Fibroblast of skin of left quadriceps (primary cell): ENCODE measurements around the gene AMZ2.
"Not testable (repeated sequence)": the region's sequence is repeated elsewhere in the genome, so short reads cannot be mapped to it uniquely, and the experiment has no call there.

ENCODE experiments used
- DNase-seq, 2 experiments: peaks; one replicate each; pipeline ENCODE4 v3.0.0-alpha.2; 2013; ENCODE audit warnings: low read depth in 2 of 2

Gene AMZ2

DNA sequence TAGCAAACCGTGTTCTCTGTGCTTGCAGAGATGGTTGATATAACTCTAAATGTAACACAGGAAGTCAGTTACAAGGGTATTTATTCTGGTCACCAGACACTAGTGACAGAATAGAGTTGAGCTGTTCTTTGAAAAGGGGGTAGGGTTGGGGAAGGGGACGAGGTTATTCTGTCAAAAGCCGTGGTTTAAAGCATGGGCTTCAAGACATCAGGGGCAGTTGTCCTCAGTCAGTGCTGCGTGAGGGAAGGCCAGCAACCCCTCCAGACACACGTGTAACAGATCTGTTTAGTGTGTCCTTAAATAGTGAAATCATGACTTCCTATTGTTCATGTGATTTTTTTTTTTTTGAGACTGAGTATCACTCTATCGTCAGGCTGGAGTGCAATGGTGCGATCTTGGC, 5.6 kb downstream of the AMZ2 start:
- DNase-seq = not testable (repeated sequence)

DNA sequence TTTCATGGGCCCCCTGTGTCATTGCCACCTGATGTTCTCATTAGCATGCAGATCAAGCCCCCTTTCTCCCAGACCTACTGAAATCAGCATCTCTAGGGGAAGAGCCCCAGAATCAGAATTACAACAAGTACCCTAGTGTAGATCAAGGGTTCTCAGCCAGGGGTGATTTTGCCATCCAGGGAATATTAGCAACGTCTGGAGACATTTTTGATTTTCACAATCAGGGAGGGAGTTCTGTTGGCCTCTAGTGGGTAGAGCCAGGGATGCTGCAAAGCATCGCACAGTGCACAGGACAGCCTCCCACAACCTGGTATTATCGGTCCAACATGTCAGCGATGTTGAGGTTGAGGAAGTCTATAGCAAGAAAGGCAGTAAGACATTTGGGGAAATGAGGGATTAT, 7.3 kb downstream of the AMZ2 start:
- no peak for DNase-seq

- DNase-seq = no peak
Measured at GRCh38 chr17:68255731-68256538, 8.1 kb downstream of the AMZ2 start.

DNA sequence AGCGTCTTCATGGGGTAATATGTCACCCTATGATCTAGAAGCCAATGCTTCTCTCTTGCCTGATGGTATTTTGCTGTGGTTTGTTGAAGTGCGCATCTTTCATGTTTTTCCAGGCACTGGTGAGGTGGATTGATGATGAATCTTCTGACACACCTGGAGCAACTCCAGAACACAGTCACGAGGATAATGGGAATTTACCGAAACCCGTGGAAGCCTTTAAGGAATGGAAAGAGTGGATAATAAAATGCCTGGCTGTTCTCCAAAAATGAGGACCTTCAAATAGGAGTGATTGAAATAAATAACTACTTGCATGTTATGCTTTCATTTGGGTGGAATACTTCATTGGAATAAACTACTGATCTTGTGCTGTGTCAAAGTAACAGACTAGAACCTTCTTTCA, 8.9 kb downstream of the AMZ2 start:
- DNase-seq = not testable (repeated sequence)

GRCh38 chr17:68257934-68258333, 10.1 kb downstream of the AMZ2 start:
- no peak for DNase-seq

- DNase-seq = not testable (repeated sequence)
Measured at GRCh38 chr17:68258890-68259647, 11.2 kb downstream of the AMZ2 start.

DNA sequence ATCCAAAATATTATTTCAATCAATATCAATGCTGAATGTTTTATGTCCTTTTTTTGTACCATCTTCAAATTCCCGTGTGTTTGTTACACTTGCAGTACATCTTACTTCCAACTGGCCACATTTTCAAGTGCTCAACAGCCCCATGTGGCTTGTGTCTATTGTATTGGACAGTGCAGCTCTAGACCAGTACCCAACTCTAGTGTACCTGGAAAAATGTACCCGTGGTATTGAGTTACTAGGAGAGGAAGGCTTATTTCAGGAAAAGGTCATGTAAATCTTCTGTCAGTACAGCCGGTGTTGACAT, 11.8 kb downstream of the AMZ2 start:
- DNase-seq = not testable (repeated sequence)

- no peak for DNase-seq
Measured at GRCh38 chr17:68260051-68260762, 12.4 kb downstream of the AMZ2 start.

DNA sequence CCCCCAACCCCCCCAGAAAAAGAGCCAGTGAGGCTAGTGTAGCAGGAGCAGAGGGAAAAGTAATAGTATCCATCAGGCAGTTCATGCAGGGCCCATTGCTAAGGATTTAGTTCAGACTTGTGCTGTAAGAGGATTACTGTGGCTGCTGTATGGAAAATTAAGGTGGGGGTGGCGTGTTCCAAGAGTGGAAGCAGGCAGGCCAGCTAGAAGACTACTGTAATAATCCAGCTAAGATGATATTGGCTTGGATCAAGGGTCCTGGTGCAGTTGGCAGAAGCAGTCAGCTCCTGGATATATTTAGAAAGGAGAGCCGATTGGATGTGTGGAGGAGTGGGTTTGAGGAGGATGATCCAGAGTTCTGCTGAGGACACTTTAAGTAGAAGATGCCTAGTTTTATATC, 14.6 kb downstream of the AMZ2 start:
- not testable (repeated sequence) for DNase-seq

DNA sequence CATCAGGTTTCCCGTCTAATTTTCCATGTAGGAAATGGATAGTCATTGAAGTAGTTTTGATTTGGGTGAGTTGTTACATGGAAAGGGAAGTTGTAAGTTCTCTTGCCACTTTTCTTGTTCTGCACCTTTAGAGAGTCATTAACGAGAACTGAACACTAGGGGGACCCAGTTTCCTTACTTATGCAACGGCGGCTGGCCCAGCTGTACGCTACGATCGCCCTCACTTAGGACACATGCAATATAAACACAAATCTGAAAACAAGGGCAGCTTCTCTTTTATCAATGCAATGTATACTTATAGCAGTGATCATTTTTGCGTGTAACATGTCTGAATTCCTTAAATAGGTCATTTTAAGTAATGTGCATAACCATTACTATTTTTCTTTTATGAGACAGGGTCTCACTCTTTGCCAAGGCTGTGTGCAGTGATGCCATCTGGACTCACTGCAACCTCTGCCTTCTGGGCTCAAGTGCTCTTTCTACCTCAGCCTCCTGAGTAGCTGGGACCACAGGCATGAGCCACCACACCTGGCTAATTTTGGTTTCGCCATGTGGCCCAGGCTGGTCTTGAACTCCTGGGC, 15.3 kb downstream of the AMZ2 start:
- peak; percentile 10 to 22 for DNase-seq

- not testable (repeated sequence) for DNase-seq
Measured at GRCh38 chr17:68265833-68266232, 18.0 kb downstream of the AMZ2 start.

GRCh38 chr17:68273722-68274121, 25.9 kb downstream of the AMZ2 start:
- no peak for DNase-seq

- not testable (repeated sequence) for DNase-seq
Measured at GRCh38 chr17:68276339-68276738, 28.5 kb downstream of the AMZ2 start.

DNA sequence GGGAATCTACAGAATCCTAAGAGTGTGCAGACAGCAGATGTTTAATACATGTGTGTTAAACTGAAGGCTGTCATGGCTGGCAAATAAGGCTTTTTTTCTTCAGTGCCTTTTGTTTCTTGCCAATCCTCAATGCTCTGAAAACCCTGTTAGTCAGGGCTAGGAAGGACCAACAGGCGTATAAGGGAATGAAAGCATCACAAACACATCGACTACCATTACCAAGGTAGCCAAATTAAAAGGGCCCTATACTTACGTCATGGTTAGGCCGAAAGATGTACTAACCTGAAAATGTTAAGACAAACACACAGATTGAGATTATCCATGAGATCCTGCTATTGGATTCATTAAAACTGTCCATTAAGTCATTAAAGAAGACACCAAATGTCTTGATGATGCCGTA, 30.0 kb downstream of the AMZ2 start:
- DNase-seq = no peak

- not testable (repeated sequence) for DNase-seq
Measured at GRCh38 chr17:68281965-68282364, 34.1 kb downstream of the AMZ2 start.

DNA sequence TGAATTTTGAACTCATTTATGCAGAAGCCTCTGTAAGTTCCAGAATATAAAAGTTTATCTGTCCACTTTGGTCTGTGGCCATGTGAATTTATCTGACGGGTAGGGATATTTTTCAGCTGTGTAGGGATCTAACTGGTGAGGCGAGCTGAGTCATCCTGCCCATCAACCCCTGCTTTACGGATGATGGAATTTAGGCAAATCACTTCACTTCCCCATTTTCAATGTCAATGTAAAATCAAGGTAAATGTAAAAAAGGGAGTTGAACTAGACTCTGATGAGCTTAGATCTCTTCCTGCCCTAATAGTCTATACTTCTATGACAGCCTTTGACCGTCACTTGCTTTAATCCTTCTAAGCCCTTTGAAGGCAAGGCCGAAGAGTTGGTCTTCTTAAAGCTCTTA, 40.5 kb downstream of the AMZ2 start:
- DNase-seq = no peak

GRCh38 chr17:68288804-68289203, 41.0 kb downstream of the AMZ2 start:
- no peak for DNase-seq

GRCh38 chr17:68289473-68289872, 41.6 kb downstream of the AMZ2 start:
- no peak for DNase-seq

- DNase-seq = no peak
Measured at GRCh38 chr17:68289936-68290267, 42.1 kb downstream of the AMZ2 start.

DNA sequence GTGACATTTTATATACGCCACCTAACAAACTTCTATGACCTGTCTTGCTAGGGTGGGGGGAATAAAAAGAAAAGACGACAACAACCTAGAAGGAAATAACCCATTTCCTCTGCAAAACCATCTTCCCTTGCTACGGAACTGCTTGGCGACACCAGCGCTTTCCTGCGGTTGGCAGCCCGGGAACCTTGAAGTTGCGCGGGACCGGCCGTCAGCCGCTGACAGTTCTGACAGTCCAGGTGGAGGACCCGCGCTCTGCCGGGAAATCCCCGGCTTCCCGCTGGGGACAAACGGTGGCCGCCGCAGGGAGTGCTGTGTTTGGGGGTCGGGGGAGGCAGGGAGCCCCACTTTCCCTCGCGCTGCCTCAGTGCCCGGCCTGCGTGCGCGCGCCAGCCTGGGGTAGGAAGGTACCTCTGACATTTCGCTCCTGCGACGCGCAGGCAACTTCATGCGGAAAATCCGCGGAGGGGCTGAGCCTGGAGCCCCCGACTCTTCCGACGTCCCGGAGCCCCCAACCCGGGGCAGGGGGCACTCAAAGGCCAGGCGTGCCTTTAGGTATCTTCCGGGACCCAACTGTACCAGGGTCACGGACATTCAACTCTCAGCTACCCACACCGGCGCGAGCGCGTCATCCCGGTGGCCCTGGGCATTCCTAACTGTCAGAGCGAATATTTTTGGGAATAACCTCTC, 42.6 kb downstream of the AMZ2 start:
- DNase-seq = no peak

DNA sequence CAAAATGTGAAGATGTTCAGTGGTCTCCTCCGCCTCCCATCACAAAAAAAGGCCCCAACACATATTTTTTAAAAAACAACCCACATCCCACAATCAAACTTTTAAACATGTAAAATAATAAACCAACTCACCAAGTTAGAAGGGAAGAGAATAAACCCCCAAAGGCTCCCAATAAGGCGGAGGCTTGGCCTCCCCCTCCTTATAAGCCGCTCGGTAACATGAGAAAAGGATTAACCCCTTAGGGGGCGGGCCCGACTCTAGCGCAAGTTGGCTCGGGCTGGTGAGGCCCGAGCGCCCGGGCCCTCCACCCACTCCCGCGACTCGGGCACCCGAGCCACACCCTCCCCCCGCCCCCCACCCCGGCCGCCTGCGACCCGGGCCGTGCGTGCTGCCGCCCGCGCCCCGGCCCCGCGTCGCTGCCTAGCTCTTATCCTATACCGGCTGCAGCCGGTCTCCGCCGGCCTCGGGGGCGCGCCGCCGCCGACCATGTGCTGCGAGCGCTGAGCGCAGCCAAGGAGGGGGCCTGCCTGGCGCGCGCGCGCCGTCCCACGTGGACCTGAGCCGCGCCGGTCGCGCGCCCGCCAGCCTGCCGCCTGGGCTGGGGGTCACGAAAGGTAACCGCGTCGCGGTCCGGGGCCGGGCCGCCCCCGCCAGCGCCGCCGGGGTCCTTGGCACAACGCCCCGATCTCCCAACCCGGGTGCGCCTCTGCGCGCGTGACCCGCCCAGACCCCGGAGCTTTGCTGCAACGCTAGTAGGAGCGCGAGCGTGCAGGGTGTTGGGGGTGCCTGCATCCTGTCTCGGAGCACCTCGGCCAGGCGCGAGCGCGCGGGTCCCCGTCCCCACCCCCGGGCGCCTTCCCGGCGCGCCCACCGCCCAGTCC, 43.4 kb downstream of the AMZ2 start, which contains the start of the genes ARSG and SLC16A6:
Gene ARSG, plus strand, starts transcription at position 541 of the 881 bp plus-strand sequence. CDS start 15,999 bp downstream, outside the sequence.
Gene SLC16A6, minus strand, starts transcription at position 173 of the 881 bp plus-strand sequence. CDS start 12,807 bp downstream, outside the sequence.
- no peak for DNase-seq
